Measurements from ENCODE around the gene SH3GL3.

SH3GL3 gene

GRCh38 chr15:83631534-83631933, 184.4 kb downstream of the SH3GL3 start:
- DNase-seq: no peak

- no peak for DNase-seq
Observed at GRCh38 chr15:83643201-83643600, 196.1 kb downstream of the SH3GL3 start.

DNA sequence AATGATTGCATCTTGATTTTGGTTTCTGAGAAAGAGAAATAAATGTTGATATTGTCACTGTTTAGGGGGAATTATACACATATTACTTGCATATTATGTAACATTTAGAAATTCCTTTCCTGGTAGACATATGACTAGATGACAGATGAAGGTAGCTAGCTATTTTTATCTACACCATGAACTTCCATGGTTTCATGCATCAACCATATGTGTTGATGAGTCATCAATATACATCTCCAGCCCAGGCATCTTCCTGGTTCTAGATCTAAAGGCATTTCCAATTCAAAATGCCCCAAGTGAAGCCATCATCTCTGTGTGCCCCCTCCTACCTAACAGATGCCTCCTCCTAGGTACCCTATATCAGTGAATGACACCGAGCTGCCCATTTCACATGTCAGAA, 197.3 kb downstream of the SH3GL3 start:
- no peak for DNase-seq

DNA sequence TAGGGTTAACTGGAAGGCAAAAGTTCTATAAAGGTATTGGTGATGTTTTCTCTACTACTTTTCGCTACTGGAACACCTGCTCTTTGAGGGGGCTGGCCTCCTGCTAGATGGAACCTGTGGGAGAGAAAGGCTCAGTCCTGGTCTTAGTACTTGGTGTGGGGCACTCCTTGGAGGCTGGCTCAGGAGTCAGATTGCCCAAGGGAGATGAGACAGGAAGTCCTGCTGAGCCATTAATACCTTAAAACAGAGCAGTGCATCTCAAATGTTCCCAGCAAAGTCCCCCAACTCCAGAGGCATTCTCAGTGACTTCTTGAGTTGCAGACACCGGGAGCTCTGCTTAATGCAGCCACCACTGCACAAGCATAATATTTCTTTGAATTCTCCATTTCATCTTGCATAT, 203.7 kb downstream of the SH3GL3 start:
- no peak for DNase-seq

DNA sequence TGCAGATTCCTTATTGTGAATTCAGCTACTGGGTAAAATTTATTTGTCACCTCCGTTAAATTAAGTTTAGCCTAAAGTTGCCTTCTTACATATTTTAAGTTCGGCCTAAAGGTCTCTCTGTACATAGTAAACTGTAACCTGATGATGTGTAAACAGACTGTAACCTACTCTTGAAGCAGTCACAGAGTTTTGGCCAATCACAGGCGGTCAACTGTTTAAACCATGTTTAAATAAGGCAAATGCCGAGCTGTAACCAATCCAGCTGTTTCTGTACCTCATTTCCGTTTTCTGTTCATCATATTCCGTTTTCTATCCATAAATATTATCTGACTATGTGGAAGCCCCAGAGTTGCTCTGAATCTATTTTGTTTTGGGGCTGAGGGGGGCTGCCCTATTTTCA, 204.4 kb downstream of the SH3GL3 start:
- DNase-seq: no peak

DNA sequence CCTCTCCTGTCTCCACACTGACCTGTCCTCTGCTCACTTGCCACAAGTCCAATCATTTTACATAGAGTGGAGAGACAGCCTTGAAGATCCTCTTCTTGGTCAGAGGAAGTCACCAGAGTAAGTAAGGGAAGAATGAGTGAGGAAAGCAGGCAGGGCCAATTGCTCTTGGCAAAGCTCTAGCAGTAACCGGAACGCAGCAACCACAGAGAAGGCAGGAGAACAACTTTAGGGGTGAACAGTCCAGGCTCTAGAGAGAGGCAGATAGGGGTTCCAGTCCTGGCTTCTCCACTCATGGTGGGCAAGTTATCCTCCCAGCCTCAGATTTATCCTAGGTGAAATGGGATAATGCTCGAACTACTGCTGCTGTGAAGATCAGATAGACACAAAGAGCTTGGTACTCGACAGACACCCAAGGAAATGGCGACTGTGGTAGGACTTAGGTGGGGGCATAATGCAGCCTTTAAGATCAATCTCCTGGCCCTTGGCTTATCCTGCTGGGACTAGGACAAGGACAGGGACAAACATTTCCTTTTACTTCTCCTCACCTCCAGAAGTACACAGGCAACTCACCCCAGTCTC, 205.6 kb downstream of the SH3GL3 start:
- no peak for DNase-seq

- no peak for DNase-seq
Observed at GRCh38 chr15:83653288-83653638, 206.1 kb downstream of the SH3GL3 start.

DNA sequence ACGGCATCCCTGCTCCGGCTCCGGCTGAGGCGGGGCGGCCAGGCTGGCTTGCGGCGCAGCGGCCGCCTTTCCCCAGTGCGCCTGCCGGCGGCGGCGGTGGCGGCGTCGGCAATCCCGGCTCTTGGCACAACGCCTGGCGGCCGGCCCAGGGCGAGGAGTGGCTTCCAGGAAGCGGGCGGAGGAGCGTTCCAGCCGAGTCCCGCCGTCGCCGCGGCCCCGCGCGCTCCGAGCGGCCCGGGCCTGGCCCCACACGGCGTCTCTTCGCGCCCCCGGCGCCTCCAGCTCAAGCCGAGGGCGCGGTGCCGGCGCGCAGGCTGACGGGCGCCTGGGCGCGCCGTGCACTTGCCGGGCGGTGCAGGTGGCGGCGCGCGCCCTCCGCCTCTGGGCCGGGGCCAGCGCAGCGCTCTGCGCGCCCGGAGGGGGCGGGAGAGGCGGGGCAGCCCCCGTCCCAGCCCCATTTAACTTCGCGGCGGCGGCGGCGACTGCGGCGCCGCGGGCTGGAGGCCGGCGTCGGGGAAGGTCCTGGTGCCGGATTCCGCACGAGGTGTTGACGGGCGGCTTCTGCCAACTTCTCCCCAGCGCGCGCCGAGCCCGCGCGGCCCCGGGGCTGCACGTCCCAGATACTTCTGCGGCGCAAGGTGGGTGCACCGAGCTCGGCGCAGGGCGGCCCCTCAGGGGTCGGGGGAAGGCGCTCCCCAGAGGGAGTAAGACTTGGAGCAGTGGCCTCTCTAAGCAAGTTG, 206.7 kb downstream of the SH3GL3 start, which contains the start of gene ADAMTSL3:
Gene ADAMTSL3, plus strand, starts transcription at position 485 of the 740 bp plus-strand sequence. CDS start 1,639 bp downstream, outside the sequence.
- DNase-seq: no peak

DNA sequence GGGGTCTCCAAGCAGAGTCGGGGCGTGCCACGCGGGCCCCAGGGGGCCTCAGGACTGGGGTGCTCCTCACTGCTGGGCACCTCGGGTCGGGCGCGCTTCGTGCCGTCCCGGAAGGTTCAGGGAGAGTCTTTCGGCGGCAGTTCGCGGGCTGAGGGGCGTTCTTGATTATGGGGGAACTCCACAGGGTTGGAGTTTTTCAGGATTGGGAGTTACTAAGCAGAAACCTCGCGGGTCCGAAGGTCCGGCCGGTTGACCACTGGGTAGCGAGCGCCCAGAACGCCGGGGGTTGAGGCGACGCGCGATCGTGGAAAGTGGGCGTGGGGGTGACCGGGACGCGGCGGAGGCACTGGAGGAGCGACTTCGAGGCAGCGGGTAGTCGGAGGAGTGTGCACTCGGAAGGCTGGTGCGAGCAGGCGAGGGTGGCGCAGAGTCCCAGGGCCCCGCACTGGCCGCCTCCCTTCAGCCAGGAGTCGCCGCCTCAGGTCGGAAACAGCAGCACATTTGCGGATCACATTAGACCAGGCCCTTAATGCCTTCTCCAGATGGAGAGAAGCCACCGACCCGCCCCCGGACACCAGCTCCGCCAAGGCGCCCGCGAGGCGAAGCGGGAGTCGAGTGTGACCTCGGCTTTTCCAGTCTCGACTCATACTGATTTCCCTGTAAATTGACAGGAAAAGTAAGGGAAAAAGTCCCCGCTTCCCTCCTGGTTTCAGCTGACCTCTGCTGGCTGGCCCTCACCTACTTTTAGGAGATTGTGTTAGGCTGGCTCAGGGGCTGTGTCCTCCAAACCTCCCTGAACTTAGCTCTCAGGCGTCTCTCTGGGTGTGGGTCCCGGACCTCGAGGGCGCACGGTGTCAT, 207.5 kb downstream of the SH3GL3 start:
- no peak for DNase-seq

GRCh38 chr15:83655237-83655616, 208.1 kb downstream of the SH3GL3 start:
- no peak for DNase-seq

- no peak for DNase-seq
Observed at GRCh38 chr15:83656192-83656591, 209.1 kb downstream of the SH3GL3 start.

GRCh38 chr15:83656943-83657528, 209.9 kb downstream of the SH3GL3 start:
- no peak for DNase-seq

DNA sequence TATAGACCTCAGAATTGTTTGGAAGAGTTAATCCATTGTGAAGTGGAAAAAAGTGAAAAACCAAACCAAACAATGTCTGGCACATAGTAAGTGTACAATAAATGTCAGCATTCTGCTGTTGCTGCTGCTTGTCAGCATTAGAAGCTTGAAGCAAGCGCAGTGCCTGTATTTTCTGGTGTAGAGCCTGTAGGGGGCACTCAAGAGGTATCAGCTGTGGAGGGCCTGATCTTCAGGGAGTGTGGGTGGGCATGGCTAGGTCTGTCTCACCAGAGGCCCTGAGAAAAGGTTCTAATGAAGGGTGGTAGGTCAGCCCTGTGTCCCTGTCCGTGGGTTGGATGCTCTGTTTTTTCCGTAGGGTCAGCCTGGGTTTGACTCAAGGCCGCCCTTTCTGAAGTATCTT, 210.4 kb downstream of the SH3GL3 start:
- no peak for DNase-seq

DNA sequence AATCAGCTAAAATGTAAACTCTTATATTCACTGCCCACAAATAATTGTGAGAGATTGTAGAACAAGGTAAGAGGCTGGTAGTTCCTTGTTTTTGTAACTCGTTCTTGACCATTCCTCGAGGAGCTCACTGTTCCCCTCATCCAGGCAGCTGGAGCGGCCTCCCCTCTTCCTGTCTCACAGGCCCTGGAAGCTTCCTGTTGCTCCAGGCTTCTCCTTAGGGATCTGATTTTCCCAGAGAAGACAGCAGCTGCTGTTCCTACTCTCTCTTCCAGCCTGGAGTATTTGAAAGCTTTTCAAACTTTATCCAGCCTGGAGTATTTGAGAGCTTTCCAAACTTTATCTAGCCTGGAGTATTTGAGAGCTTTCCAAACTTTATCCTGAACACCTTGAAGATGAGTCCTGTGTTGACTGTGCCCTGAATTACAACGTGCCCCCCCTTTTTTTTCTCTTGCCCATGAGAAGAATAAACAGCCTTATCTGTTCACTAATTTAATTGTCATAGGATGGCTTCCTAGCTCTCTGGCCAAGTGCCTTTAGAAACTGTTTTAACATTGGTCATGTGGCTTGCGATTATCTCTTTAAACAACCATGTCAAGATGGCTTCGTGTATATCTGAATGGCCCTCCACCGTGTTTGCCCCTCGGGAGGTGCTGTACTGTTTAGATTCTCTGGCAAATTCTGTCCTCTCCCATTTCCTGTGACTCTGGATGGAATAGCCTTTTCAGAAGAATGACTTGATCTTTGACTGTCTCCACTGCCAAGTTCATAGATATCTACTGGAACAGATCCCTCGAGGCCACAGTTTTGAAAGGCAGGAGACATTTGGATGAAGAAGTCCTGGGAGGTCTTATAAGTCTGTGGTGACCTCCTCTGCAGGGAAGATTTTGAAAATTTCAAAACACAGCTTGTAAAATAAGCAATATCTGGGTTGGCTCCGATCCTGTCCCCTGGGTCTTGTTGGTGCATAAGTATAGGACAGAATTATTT, 211.6 kb downstream of the SH3GL3 start:
- no peak for DNase-seq

DNA sequence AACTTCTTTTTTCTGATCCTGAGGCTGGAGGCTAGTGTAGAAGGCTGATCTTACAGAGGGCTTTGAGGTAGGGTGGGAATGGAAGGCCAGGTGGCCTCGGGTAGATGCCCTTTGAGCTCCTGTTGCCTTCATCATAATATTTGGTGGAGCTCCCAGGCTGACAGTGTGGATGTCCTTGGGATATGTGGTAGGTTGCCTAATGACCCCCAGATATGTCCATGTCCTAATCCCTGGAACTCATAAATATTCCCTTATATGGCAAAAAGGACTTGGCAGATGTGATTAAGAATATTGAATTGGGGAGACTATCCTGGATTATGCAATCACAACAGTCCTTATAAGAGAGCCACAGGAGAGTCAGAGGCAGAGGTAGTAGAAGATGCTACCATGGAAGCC, 212.3 kb downstream of the SH3GL3 start:
- no peak for DNase-seq

GRCh38 chr15:83665480-83665879, 218.3 kb downstream of the SH3GL3 start:
- DNase-seq: no peak

All from NK-92 treated with Interleukin-12 subunit alpha and Interleukin-12 subunit beta, amount 100 ng/mL, for 24 hours (cell line).